WTC11 (cell line): ENCODE results near the gene TOX2. TPM values are rescaled to one million over a fixed set of nuclear protein-coding genes. Genes with fewer than 3 reads are reported as not detected.

Source experiments
- ATAC-seq: fragments of 200-7000 bp; cut with Tn5 transposase; 2 replicates; pipeline ENCODE4 v1.10.0; 2021; ENCODE audit warnings: mild to moderate bottlenecking, moderate library complexity
- CTCF ChIA-PET: fragments of 300-600 bp; sonication (Branson Sonifier 250); formaldehyde crosslinking; loops from one replicate; lab custom pipeline; 2021; ENCODE audit warnings: antibody characterized with exemption; lab: Charles Lee
- POLR2A ChIA-PET: fragments of 350-600 bp; sonication (Branson Sonifier 250); formaldehyde crosslinking; loops from one replicate; lab custom pipeline; 2021; ENCODE audit warnings: antibody characterized with exemption; lab: Charles Lee
- DNase-seq: peaks from one replicate; pipeline ENCODE4 v3.0.0; 2021; ENCODE audit warnings: low spot score
- H3K27ac Mint-ChIP-seq: 2 replicates; pipeline ENCODE4 v1.8.0; 2021; ENCODE audit warnings: mixed read lengths
- H3K27me3 Mint-ChIP-seq: 2 replicates; pipeline ENCODE4 v1.8.0; 2021; ENCODE audit warnings: low read depth, mild to moderate bottlenecking, moderate library complexity, mixed read lengths
- H3K36me3 Mint-ChIP-seq: 2 replicates; pipeline ENCODE4 v1.8.0; 2021; ENCODE audit warnings: mixed read lengths
- H3K4me1 Mint-ChIP-seq: 2 replicates; pipeline ENCODE4 v1.8.0; 2022; ENCODE audit warnings: mixed read lengths
- H3K4me3 Mint-ChIP-seq: 2 replicates; pipeline ENCODE4 v1.8.0; 2021; ENCODE audit warnings: mild to moderate bottlenecking, moderate library complexity, mixed read lengths
- H3K9me3 Mint-ChIP-seq: 2 replicates; pipeline ENCODE4 v1.8.0; 2021; ENCODE audit warnings: mixed read lengths
- CBFB ChIP-seq: sonication (generic); formaldehyde crosslinking; IDR thresholded peaks from 2 replicates; pipeline ENCODE4 v1.8.1; 2022; ENCODE audit warnings: mild to moderate bottlenecking, low read depth, missing genetic modification reagents
- CREB1 ChIP-seq: sonication (generic); formaldehyde crosslinking; IDR thresholded peaks from 2 replicates; pipeline ENCODE4 v1.8.0; 2023; ENCODE audit warnings: mild to moderate bottlenecking, missing genetic modification reagents
- CREM ChIP-seq: sonication (generic); formaldehyde crosslinking; IDR thresholded peaks from 2 replicates; pipeline ENCODE4 v1.8.1; 2022; ENCODE audit warnings: mild to moderate bottlenecking, missing genetic modification reagents, moderate library complexity
- EMX1 ChIP-seq: fragments of 250-450 bp; sonication (Bioruptor Pico); IDR thresholded peaks from 2 replicates; pipeline ENCODE4 v1.8.0; 2021; ENCODE audit warnings: mild to moderate bottlenecking
- ESRRA ChIP-seq: sonication (generic); formaldehyde crosslinking; IDR thresholded peaks from 2 replicates; pipeline ENCODE4 v1.8.1; 2022; ENCODE audit warnings: mild to moderate bottlenecking, missing genetic modification reagents, borderline replicate concordance
- FOXJ3 ChIP-seq: sonication (generic); formaldehyde crosslinking; IDR thresholded peaks from 2 replicates; pipeline ENCODE4 v1.9.0; 2021; ENCODE audit warnings: missing genetic modification reagents, mild to moderate bottlenecking, borderline replicate concordance
- HMGA2 ChIP-seq: fragments of 250-450 bp; sonication (Bioruptor Pico); IDR thresholded peaks from 2 replicates; pipeline ENCODE4 v1.4.0; 2021; ENCODE audit warnings: mild to moderate bottlenecking, moderate library complexity
- MYBL2 ChIP-seq: sonication (generic); formaldehyde crosslinking; IDR thresholded peaks from 2 replicates; pipeline ENCODE4 v1.8.1; 2023; ENCODE audit warnings: mild to moderate bottlenecking, moderate library complexity, missing genetic modification reagents
- PRRX2 ChIP-seq: fragments of 250-450 bp; sonication (Bioruptor Pico); IDR thresholded peaks from 2 replicates; pipeline ENCODE4 v1.8.0; 2021; ENCODE audit warnings: mild to moderate bottlenecking
- SMAD3 ChIP-seq: sonication (generic); formaldehyde crosslinking; IDR thresholded peaks from 2 replicates; pipeline ENCODE4 v1.8.0; 2022; ENCODE audit warnings: missing genetic modification reagents, mild to moderate bottlenecking, borderline replicate concordance
- SP1 ChIP-seq: sonication (generic); formaldehyde crosslinking; conservative IDR thresholded peaks from 2 replicates; pipeline ENCODE4 v1.8.1; 2022; ENCODE audit warnings: missing genetic modification reagents
- TP53 ChIP-seq: sonication (generic); formaldehyde crosslinking; IDR thresholded peaks from 2 replicates; pipeline ENCODE4 v1.8.1; 2023; ENCODE audit warnings: mild to moderate bottlenecking, missing genetic modification reagents
- ZBTB21 ChIP-seq: sonication (generic); formaldehyde crosslinking; IDR thresholded peaks from 2 replicates; pipeline ENCODE4 v1.8.1; 2023; ENCODE audit warnings: mild to moderate bottlenecking, missing genetic modification reagents, borderline replicate concordance
- ZNF232 ChIP-seq: sonication (generic); formaldehyde crosslinking; IDR thresholded peaks from 2 replicates; pipeline ENCODE4 v1.8.0; 2022; ENCODE audit warnings: mild to moderate bottlenecking, missing genetic modification reagents
- ZNF671 ChIP-seq: fragments of 250-450 bp; sonication (Bioruptor Pico); IDR thresholded peaks from 2 replicates; pipeline ENCODE4 v1.8.0; 2021; ENCODE audit warnings: mild to moderate bottlenecking
- total RNA-seq: library from RNA; stranded (reverse); gene quantifications from 3 replicates; pipeline ENCODE4 v1.2.3, GENCODE V29; 2021
- TF ChIP-seq, protein P1 (sequence below): sonication (generic); formaldehyde crosslinking; IDR thresholded peaks from 2 replicates; pipeline ENCODE4 v1.8.1; 2023; ENCODE audit warnings: mild to moderate bottlenecking, missing genetic modification reagents
- TF ChIP-seq, protein P2 (sequence below): sonication (generic); formaldehyde crosslinking; IDR thresholded peaks from 2 replicates; pipeline ENCODE4 v1.8.1; 2023; ENCODE audit warnings: mild to moderate bottlenecking, missing genetic modification reagents, moderate library complexity
- TF ChIP-seq, protein P3 (sequence below): sonication (generic); formaldehyde crosslinking; IDR thresholded peaks from 2 replicates; pipeline ENCODE4 v1.8.1; 2022; ENCODE audit warnings: missing genetic modification reagents, borderline replicate concordance
- TF ChIP-seq, protein P4 (sequence below): sonication (generic); formaldehyde crosslinking; IDR thresholded peaks from 2 replicates; pipeline ENCODE4 v1.8.1; 2023; ENCODE audit warnings: mild to moderate bottlenecking, missing genetic modification reagents, borderline replicate concordance
- TF ChIP-seq, protein P5 (sequence below): sonication (generic); formaldehyde crosslinking; IDR thresholded peaks from 2 replicates; pipeline ENCODE4 v1.8.1; 2022; ENCODE audit warnings: low read depth, missing genetic modification reagents, borderline replicate concordance
- TF ChIP-seq, protein P6 (sequence below): fragments of 250-450 bp; sonication (Bioruptor Pico); IDR thresholded peaks from 2 replicates; pipeline ENCODE4 v1.8.0; 2021; ENCODE audit warnings: mild to moderate bottlenecking

TOX2 gene
- total RNA-seq, 1 experiment from 2014 or later: 3.4 TPM

DNA sequence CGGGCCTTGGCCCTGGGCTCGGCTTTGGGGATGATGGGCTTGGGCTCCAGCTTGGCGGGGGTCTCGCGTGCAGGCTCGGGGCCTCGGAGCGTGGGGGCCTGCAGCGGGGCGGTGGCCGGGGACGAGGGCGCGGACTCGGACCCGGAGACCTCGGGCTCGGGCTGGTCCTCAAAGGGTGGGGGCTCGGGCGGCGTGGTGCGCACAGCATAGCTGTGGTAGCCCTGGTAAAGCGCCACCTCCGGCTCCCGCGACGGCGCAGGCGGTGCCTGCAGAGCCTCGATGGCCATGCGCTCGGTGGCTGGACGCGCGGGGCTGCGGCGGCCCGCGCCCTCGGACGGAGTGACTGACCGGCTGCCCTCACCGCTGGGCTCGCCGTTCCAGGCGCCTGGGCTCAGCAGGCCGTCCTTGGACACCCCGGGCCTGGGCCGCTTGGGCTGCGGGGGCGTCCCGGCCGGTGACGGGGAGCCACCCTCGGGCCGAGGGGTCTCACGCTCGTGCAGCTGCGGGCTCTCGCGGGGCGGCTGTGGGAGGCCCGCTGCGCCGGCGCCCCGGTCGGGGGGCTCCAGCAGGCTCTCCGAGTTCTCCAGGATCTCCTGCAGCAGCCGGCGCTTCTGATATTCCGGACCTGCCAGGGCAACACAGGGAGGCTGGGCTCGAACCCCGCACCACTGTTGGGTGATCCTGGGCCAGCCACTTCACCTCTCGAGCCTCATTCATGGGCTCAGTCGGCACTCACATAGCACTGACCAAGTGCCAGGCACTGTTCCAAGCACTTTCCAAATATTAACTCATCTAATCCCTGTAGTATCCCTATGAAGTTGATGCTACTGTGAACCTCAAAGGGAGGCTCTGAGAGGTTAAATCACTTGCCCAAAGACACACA, 201.4 kb downstream of the TOX2 start:
- H3K36me3 Mint-ChIP-seq: no peaks in the 10 kb centered on the region
- TF ChIP-seq CREB1 (no peak), HMGA2 (CRISPR knock-in tag) (no peak), PRRX2 (no peak), CREM (CRISPR knock-in tag) (no peak), SP1 (no peak), EMX1 (CRISPR knock-in tag) (no peak), ZNF671 (no peak), SMAD3 (no peak), CBFB (CRISPR knock-in tag) (no peak)
- TF ChIP-seq, protein P1, sequence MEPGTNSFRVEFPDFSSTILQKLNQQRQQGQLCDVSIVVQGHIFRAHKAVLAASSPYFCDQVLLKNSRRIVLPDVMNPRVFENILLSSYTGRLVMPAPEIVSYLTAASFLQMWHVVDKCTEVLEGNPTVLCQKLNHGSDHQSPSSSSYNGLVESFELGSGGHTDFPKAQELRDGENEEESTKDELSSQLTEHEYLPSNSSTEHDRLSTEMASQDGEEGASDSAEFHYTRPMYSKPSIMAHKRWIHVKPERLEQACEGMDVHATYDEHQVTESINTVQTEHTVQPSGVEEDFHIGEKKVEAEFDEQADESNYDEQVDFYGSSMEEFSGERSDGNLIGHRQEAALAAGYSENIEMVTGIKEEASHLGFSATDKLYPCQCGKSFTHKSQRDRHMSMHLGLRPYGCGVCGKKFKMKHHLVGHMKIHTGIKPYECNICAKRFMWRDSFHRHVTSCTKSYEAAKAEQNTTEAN (CRISPR knock-in tag): no peak
- TF ChIP-seq, protein P2, sequence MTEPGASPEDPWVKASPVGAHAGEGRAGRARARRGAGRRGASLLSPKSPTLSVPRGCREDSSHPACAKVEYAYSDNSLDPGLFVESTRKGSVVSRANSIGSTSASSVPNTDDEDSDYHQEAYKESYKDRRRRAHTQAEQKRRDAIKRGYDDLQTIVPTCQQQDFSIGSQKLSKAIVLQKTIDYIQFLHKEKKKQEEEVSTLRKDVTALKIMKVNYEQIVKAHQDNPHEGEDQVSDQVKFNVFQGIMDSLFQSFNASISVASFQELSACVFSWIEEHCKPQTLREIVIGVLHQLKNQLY (CRISPR knock-in tag): no peak
- ATAC-seq (no peak), DNase-seq (no peak)
- ChIA-PET POLR2A (interaction anchor here (1.0 to 1.7 kb wide), 3 partner anchors 21 to 74 kb away, joined by 3 to 7 read pairs (median 4); no protein-coding TSS in a partner anchor), CTCF (interaction anchor here (0.5 to 6.1 kb wide), 35 partner anchors 10 to 269 kb away, joined by 3 to 368 read pairs (median 5); partner anchors contain the start of genes FITM2, GDAP1L1 and JPH2)
- no peaks in the 10 kb centered on the region; the same call in 1 of the 2 replicates for H3K27me3 Mint-ChIP-seq
- no peak overlapping the region for H3K4me3 Mint-ChIP-seq
- no peaks in the 10 kb centered on the region for H3K9me3 Mint-ChIP-seq
- no peak overlapping the region for H3K27ac Mint-ChIP-seq
- 0 out of 2 replicates have a peak, but pooled peaks cover 5% of the 10 kb centered on the region for H3K4me1 Mint-ChIP-seq

DNA sequence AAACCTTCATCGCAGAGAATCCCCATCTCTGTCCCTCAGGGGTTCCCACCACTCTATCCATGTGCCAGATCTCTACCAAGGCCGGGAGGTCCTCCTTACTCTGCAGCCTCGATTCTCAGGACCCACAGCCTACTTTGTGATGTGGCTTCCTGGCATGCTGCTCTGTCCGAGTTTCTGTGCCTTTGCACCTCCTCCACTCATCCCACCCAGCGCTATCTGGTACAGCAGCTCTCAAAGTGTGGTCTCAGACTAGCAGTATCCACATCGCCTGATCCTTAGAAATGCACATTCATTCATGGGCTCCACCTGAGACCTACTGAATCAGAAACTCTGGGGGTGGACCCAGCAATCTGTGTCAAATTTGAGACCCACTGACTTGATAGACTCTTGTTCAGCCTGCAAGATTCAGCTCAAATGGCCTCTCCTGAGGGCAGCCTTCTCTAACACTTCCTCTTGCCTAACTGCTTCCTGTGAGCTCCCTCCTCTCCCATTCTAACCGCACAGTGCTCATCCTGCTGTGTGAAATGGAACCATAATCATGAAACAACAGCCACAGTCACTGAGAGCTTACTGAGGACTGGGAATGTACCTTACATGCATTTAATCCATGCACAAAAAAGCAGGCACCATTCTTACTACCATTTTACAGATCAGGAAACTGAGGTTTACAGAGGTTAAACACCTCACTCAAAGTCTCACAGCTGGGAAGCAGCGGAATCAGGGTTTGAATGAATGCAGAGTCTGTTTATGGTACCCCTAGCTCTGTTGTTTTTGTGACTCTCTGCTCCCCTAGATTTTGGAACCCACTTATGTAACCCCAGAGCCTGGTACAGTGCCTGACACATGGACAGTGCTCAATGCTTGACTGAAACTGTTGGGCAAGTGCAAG, 202.9 kb downstream of the TOX2 start:
- Mint-ChIP-seq H3K27ac (no peak overlapping the region), H3K4me3 (no peak overlapping the region), H3K36me3 (no peaks in the 10 kb centered on the region), H3K9me3 (no peaks in the 10 kb centered on the region), H3K4me1 (0 out of 2 replicates have a peak, but pooled peaks cover 5% of the 10 kb centered on the region), H3K27me3 (no peaks in the 10 kb centered on the region; the same call in 1 of the 2 replicates)
- ChIA-PET POLR2A (interaction anchor here (0.6 to 1.7 kb wide), 4 partner anchors 19 to 95 kb away, joined by 3 to 7 read pairs (median 4); no protein-coding TSS in a partner anchor), CTCF (interaction anchor here (0.5 to 6.1 kb wide), 32 partner anchors 13 to 267 kb away, joined by 3 to 368 read pairs (median 5); partner anchors contain the start of genes FITM2, GDAP1L1 and JPH2)
- ATAC-seq: no peak
- no peak for DNase-seq
- TF ChIP-seq FOXJ3 (CRISPR knock-in tag): no peak
- TF ChIP-seq, protein P3, sequence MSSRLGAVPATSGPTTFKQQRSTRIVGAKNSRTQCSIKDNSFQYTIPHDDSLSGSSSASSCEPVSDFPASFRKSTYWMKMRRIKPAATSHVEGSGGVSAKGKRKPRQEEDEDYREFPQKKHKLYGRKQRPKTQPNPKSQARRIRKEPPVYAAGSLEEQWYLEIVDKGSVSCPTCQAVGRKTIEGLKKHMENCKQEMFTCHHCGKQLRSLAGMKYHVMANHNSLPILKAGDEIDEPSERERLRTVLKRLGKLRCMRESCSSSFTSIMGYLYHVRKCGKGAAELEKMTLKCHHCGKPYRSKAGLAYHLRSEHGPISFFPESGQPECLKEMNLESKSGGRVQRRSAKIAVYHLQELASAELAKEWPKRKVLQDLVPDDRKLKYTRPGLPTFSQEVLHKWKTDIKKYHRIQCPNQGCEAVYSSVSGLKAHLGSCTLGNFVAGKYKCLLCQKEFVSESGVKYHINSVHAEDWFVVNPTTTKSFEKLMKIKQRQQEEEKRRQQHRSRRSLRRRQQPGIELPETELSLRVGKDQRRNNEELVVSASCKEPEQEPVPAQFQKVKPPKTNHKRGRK (CRISPR knock-in tag): no peak
- TF ChIP-seq, protein P4, sequence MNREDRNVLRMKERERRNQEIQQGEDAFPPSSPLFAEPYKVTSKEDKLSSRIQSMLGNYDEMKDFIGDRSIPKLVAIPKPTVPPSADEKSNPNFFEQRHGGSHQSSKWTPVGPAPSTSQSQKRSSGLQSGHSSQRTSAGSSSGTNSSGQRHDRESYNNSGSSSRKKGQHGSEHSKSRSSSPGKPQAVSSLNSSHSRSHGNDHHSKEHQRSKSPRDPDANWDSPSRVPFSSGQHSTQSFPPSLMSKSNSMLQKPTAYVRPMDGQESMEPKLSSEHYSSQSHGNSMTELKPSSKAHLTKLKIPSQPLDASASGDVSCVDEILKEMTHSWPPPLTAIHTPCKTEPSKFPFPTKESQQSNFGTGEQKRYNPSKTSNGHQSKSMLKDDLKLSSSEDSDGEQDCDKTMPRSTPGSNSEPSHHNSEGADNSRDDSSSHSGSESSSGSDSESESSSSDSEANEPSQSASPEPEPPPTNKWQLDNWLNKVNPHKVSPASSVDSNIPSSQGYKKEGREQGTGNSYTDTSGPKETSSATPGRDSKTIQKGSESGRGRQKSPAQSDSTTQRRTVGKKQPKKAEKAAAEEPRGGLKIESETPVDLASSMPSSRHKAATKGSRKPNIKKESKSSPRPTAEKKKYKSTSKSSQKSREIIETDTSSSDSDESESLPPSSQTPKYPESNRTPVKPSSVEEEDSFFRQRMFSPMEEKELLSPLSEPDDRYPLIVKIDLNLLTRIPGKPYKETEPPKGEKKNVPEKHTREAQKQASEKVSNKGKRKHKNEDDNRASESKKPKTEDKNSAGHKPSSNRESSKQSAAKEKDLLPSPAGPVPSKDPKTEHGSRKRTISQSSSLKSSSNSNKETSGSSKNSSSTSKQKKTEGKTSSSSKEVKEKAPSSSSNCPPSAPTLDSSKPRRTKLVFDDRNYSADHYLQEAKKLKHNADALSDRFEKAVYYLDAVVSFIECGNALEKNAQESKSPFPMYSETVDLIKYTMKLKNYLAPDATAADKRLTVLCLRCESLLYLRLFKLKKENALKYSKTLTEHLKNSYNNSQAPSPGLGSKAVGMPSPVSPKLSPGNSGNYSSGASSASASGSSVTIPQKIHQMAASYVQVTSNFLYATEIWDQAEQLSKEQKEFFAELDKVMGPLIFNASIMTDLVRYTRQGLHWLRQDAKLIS (CRISPR knock-in tag): no peak
- no peak for TF ChIP-seq ZBTB21 (CRISPR knock-in tag)
- no peak for TF ChIP-seq ESRRA (CRISPR knock-in tag)
- no peak for TF ChIP-seq ZNF232 (CRISPR knock-in tag)
- TF ChIP-seq, protein P5, sequence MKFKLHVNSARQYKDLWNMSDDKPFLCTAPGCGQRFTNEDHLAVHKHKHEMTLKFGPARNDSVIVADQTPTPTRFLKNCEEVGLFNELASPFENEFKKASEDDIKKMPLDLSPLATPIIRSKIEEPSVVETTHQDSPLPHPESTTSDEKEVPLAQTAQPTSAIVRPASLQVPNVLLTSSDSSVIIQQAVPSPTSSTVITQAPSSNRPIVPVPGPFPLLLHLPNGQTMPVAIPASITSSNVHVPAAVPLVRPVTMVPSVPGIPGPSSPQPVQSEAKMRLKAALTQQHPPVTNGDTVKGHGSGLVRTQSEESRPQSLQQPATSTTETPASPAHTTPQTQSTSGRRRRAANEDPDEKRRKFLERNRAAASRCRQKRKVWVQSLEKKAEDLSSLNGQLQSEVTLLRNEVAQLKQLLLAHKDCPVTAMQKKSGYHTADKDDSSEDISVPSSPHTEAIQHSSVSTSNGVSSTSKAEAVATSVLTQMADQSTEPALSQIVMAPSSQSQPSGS (CRISPR knock-in tag): no peak
- TF ChIP-seq, protein P6, sequence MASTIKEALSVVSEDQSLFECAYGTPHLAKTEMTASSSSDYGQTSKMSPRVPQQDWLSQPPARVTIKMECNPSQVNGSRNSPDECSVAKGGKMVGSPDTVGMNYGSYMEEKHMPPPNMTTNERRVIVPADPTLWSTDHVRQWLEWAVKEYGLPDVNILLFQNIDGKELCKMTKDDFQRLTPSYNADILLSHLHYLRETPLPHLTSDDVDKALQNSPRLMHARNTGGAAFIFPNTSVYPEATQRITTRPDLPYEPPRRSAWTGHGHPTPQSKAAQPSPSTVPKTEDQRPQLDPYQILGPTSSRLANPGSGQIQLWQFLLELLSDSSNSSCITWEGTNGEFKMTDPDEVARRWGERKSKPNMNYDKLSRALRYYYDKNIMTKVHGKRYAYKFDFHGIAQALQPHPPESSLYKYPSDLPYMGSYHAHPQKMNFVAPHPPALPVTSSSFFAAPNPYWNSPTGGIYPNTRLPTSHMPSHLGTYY (CRISPR knock-in tag): no peak
- TF ChIP-seq MYBL2 (CRISPR knock-in tag): no peak
- no peak for TF ChIP-seq TP53
